Hepatocyte (in vitro differentiated cells): ENCODE results near the gene CDH10. TPM values are rescaled to one million over a fixed set of nuclear protein-coding genes. Genes with fewer than 3 reads are reported as not detected.
A peak's percentile ranks its signal among the peaks of the same experiment; 100 is the strongest.

Experiments used
- DNase-seq: peaks from one replicate; pipeline ENCODE4 v3.0.0-alpha.2; 2016; ENCODE audit warnings: low spot score
- H2AFZ ChIP-seq: fragments of 200-600 bp; sonication (generic); 2 replicates; pipeline ENCODE4 v1.6.0; 2016; ENCODE audit warnings: antibody characterized with exemption, mild to moderate bottlenecking
- H3K27ac ChIP-seq: fragments of 200-600 bp; sonication (generic); 2 replicates; pipeline ENCODE4 v1.5.1; 2016; ENCODE audit warnings: mild to moderate bottlenecking
- H3K27me3 ChIP-seq: fragments of 200-600 bp; sonication (generic); 2 replicates; pipeline ENCODE4 v1.6.1; 2016
- H3K36me3 ChIP-seq: fragments of 200-600 bp; sonication (generic); replicated peaks from 2 replicates; pipeline ENCODE4 v1.5.1; 2016; ENCODE audit warnings: low read depth; ENCODE audit not compliant: insufficient read depth
- H3K4me1 ChIP-seq: fragments of 200-600 bp; sonication (generic); 2 replicates; pipeline ENCODE4 v1.5.1; 2016; ENCODE audit warnings: mild to moderate bottlenecking, moderate library complexity; ENCODE audit not compliant: insufficient read depth
- H3K4me2 ChIP-seq: fragments of 200-600 bp; sonication (generic); 2 replicates; pipeline ENCODE4 v1.6.0; 2016
- H3K4me3 ChIP-seq: fragments of 200-600 bp; sonication (generic); 2 replicates; pipeline ENCODE4 v1.5.1; 2016; ENCODE audit warnings: mild to moderate bottlenecking
- H3K79me2 ChIP-seq: fragments of 200-600 bp; sonication (generic); 2 replicates; pipeline ENCODE4 v1.6.0; 2017; ENCODE audit warnings: mild to moderate bottlenecking
- H3K9me2 ChIP-seq: fragments of 200-600 bp; sonication (generic); replicated peaks from 2 replicates; pipeline ENCODE4 v1.6.0; 2017; ENCODE audit warnings: mild to moderate bottlenecking; ENCODE audit not compliant: insufficient read depth
- H3K9me3 ChIP-seq: fragments of 200-600 bp; sonication (generic); 2 replicates; pipeline ENCODE4 v1.5.1; 2016; ENCODE audit warnings: low read depth, mild to moderate bottlenecking
- H4K20me1 ChIP-seq: fragments of 200-600 bp; sonication (generic); 2 replicates; pipeline ENCODE4 v1.6.0; 2016; ENCODE audit warnings: mild to moderate bottlenecking; ENCODE audit not compliant: insufficient read depth, poor library complexity, severe bottlenecking
- CTCF ChIP-seq: fragments of 200-600 bp; sonication (generic); IDR thresholded peaks from 2 replicates; pipeline ENCODE4 v1.5.1; 2016; ENCODE audit warnings: antibody characterized with exemption, mild to moderate bottlenecking; ENCODE audit not compliant: poor library complexity
- EZH2 ChIP-seq: fragments of 200-600 bp; sonication (generic); IDR thresholded peaks from 2 replicates; pipeline ENCODE4 v1.6.1; 2016; ENCODE audit warnings: antibody characterized with exemption, mild to moderate bottlenecking, borderline replicate concordance
- EZH2phosphoT487 ChIP-seq: fragments of 200-600 bp; sonication (generic); IDR thresholded peaks from one replicate; pipeline ENCODE4 v1.6.1; 2018; ENCODE audit warnings: antibody characterized with exemption, mild to moderate bottlenecking, low read depth, moderate library complexity; ENCODE audit not compliant: unreplicated experiment, severe bottlenecking
- WGBS: methylation state at CpG from one replicate; pipeline ENCODE4 v1.1.6; 2016; ENCODE audit warnings: low lambda C conversion rate; ENCODE audit errors: missing lambda C conversion rate; 5-methylcytosine and 5-hydroxymethylcytosine counted together
- polyA plus RNA-seq: library from polyadenylated mRNA; unstranded; fragments of >200 nt; fragmentation: Nextera tagmentation; extraction: Ambion mirVana; gene quantifications from 2 replicates; pipeline ENCODE4 v1.2.1, GENCODE V29; 2016
- total RNA-seq: library from RNA; depleted of rRNA; stranded (reverse); fragments of >200 nt; gene quantifications from 2 replicates; pipeline ENCODE4 v1.2.3, GENCODE V29; 2014

The CDH10 gene
- total and polyA plus RNA-seq, 2 experiments from 2014 or later, result 3.2 to 4.9 TPM

GRCh38 chr5:24629798-24630197, 15.0 kb downstream of the CDH10 start:
- TF ChIP-seq EZH2phosphoT487 (no peak), EZH2 (no peak), CTCF (no peak)
- Histone ChIP-seq H3K4me1 (no peaks in the 10 kb centered on the region), H3K9me2 (no peaks in the 10 kb centered on the region), H3K36me3 (no peaks in the 10 kb centered on the region), H2AFZ (no peak overlapping the region), H3K4me2 (no peak overlapping the region), H3K4me3 (no peak overlapping the region), H4K20me1 (no peaks in the 10 kb centered on the region), H3K27ac (no peak overlapping the region), H3K79me2 (no peaks in the 10 kb centered on the region), H3K9me3 (no peaks in the 10 kb centered on the region), H3K27me3 (no peaks in the 10 kb centered on the region)
- no peak for DNase-seq
- WGBS, result 96% methylated on average over 1 of the region's 1 CpG

GRCh38 chr5:24624872-24625271, 19.9 kb downstream of the CDH10 start:
- no peaks in the 10 kb centered on the region for H3K27me3 ChIP-seq
- no peak overlapping the region for H3K27ac ChIP-seq
- TF ChIP-seq CTCF (no peak), EZH2 (no peak), EZH2phosphoT487 (no peak)
- peaks cover 16% of the 10 kb centered on the region for H3K4me1 ChIP-seq
- H3K9me2 ChIP-seq, result no peaks in the 10 kb centered on the region
- no peak overlapping the region for H2AFZ ChIP-seq
- no peaks in the 10 kb centered on the region for H3K36me3 ChIP-seq
- H3K4me2 ChIP-seq, result no peak overlapping the region
- no peak for DNase-seq
- H3K4me3 ChIP-seq, result no peak overlapping the region
- H3K9me3 ChIP-seq, result no peaks in the 10 kb centered on the region
- H3K79me2 ChIP-seq, result no peaks in the 10 kb centered on the region
- H4K20me1 ChIP-seq, result no peaks in the 10 kb centered on the region

GRCh38 chr5:24623624-24624023, 21.2 kb downstream of the CDH10 start:
- peak overlapping the region; percentile 40 for H3K27ac ChIP-seq
- peaks cover 16% of the 10 kb centered on the region for H3K4me1 ChIP-seq
- no peaks in the 10 kb centered on the region for H3K27me3 ChIP-seq
- no peak for TF ChIP-seq EZH2
- no peak for TF ChIP-seq CTCF
- TF ChIP-seq EZH2phosphoT487, result no peak
- no peaks in the 10 kb centered on the region for H3K79me2 ChIP-seq
- H3K36me3 ChIP-seq, result no peaks in the 10 kb centered on the region
- no peaks in the 10 kb centered on the region for H4K20me1 ChIP-seq
- H3K4me2 ChIP-seq, result peak overlapping the region; percentile 25
- no peaks in the 10 kb centered on the region for H3K9me2 ChIP-seq
- H3K4me3 ChIP-seq, result no peak overlapping the region
- H3K9me3 ChIP-seq, result no peaks in the 10 kb centered on the region
- no peak overlapping the region for H2AFZ ChIP-seq
- WGBS, result 50% methylated on average over 1 of the region's 1 CpG
- DNase-seq, result no peak

- H3K4me2 ChIP-seq, result peak overlapping the region; percentile 25
- no peak overlapping the region for H2AFZ ChIP-seq
- H3K4me1 ChIP-seq, result peaks cover 16% of the 10 kb centered on the region
- H3K9me3 ChIP-seq, result no peaks in the 10 kb centered on the region
- H3K4me3 ChIP-seq, result no peak overlapping the region
- no peaks in the 10 kb centered on the region for H3K36me3 ChIP-seq
- no peaks in the 10 kb centered on the region for H3K9me2 ChIP-seq
- no peaks in the 10 kb centered on the region for H4K20me1 ChIP-seq
- no peaks in the 10 kb centered on the region for H3K79me2 ChIP-seq
- H3K27ac ChIP-seq, result no peak overlapping the region
- DNase-seq, result peak; percentile 6
- H3K27me3 ChIP-seq, result no peaks in the 10 kb centered on the region
- TF ChIP-seq CTCF, result no peak
- no peak for TF ChIP-seq EZH2
- TF ChIP-seq EZH2phosphoT487, result no peak
- 50% methylated on average over 5 of the region's 5 CpGs for WGBS
Observed at GRCh38 chr5:24623031-24623430, 21.7 kb downstream of the CDH10 start.
